Measurements from ENCODE around the gene TNFRSF8.

DNA sequence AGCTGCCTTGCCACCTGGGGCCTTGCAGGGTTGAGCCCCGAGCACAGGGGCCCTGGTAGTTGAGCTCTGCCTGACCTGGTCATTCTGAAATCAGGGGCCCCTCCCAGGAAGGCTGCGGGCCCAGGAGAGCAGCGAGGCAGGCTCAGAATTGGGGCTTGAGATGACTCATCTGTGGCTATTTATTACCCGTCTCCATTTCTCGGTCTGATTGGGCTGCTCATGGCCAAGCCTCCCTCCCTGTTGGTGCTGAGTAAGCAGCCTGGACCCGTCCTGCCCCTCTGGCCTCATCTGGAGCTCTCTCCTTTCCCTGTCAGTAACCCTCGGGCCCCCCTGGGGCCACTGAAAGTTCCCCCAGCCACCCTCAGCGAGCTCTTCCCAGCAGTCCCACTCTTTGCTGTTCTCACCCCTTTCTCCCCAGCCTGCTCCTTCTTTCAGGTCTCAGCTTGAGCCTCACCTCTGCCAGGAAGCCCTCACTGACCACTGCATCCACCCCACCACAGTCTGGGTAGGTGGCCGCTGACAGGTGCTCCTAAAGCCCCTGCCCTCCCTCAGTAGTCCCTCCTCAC lies 11.0 kb upstream of the TNFRSF8 start:
- no peak for TF ChIP-seq POLR2A (IDR thresholded peaks at IDR 0.05)
- TF ChIP-seq, protein P1, sequence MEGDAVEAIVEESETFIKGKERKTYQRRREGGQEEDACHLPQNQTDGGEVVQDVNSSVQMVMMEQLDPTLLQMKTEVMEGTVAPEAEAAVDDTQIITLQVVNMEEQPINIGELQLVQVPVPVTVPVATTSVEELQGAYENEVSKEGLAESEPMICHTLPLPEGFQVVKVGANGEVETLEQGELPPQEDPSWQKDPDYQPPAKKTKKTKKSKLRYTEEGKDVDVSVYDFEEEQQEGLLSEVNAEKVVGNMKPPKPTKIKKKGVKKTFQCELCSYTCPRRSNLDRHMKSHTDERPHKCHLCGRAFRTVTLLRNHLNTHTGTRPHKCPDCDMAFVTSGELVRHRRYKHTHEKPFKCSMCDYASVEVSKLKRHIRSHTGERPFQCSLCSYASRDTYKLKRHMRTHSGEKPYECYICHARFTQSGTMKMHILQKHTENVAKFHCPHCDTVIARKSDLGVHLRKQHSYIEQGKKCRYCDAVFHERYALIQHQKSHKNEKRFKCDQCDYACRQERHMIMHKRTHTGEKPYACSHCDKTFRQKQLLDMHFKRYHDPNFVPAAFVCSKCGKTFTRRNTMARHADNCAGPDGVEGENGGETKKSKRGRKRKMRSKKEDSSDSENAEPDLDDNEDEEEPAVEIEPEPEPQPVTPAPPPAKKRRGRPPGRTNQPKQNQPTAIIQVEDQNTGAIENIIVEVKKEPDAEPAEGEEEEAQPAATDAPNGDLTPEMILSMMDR (IDR thresholded peaks at IDR 0.05): no peak
- no peak for TF ChIP-seq POLR2AphosphoS5 (IDR thresholded peaks at IDR 0.05)
